NCI-H1694 treated with DMSO at 0.1 percent for 48 hours (cell line): ENCODE data around the gene SIAH3.
A peak's percentile ranks its signal among the peaks of the same experiment; 100 is the strongest.
"Not testable (repeated sequence)": the region's sequence is repeated elsewhere in the genome, so short reads cannot be mapped to it uniquely, and the experiment has no call there.

Source experiments
- DNase-seq: peaks from one replicate; lab custom pipeline; 2025; lab: John Stamatoyannopoulos, UW

The SIAH3 gene

DNA sequence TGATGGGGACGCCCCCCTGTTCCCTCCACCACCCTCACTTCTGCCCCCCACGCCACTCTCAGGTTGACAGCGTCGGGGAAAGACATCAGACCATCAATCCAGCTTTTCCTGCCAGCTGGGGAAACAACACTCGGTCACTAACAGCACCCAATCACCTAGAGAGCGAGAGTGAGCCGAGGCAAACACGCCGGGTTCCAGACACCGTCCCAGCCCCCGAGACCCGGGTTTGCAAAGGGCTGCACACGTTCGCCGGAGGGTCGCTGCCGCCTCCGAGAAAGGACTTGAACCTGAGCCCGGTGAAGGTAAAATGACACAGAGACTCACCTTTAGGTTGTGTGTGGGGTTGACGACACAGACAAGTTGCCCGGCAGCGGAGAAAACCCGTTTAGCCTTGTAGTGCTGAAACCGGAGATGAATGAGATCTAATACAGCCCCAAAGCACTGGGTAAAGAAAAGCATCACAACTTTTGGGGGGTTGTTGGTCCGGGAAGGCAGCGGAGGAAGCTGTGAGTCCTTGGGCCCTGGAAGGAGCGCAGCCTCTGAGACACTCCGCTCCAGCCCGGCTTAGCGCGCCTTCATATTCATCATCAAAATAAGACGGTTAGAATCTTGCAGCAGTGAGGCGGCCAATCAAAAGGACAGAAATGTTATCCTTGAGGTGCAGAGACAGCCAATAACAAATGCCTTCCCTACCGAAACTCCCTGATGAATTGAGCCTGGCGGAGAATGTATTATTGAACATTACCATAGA lies at the start of gene SIAH3:
SIAH3 (minus strand) TSS at position 583 of the 751 bp plus-strand sequence; CDS start at position 459, 124 bp downstream.
- no peak for DNase-seq

GRCh38 chr13:45899406-45899805 lies 47.9 kb upstream of the SIAH3 start:
- DNase-seq: no peak

GRCh38 chr13:45897562-45897961 lies 46.0 kb upstream of the SIAH3 start:
- no peak for DNase-seq

- DNase-seq: no peak
Measured at GRCh38 chr13:45896285-45896684, 44.7 kb upstream of the SIAH3 start.

DNA sequence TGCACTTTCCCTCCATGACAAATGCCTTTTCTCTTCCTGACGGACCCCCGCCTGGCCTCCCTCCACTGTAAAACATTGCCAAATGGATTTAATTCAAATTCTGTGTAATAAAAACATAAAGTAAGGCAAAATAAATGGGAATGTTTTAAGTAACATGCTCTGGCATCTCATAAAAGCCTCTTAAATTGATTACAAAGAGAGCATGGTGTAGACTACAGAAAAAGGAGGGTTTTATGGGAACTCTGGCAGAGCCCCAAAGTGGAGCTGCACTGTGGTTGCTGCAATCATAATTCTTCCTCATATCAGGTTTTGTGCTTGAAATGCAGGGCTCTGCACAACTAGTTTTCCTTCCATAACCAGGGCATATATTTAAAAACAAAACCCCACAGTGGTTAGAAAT lies 44.3 kb upstream of the SIAH3 start:
- no peak for DNase-seq

DNA sequence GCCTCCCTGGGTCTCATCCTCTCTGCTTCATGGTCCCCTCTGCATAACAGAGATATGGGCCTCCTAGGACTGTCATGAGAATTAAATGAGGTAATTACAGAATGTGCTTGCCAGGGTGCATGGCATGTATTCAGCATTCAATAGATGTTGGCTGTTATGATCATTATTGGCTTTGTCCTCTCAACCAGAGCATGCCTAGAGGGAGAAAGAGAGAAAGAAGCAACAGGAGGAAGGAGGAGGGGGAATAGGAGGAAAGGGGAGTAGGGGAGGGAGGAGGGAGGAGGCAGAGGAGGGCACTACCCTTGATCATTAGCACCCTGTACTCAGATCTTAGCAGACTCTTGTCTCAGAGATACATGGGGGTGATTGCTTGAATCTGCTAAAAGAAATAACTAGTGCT lies 41.0 kb upstream of the SIAH3 start:
- no peak for DNase-seq

DNA sequence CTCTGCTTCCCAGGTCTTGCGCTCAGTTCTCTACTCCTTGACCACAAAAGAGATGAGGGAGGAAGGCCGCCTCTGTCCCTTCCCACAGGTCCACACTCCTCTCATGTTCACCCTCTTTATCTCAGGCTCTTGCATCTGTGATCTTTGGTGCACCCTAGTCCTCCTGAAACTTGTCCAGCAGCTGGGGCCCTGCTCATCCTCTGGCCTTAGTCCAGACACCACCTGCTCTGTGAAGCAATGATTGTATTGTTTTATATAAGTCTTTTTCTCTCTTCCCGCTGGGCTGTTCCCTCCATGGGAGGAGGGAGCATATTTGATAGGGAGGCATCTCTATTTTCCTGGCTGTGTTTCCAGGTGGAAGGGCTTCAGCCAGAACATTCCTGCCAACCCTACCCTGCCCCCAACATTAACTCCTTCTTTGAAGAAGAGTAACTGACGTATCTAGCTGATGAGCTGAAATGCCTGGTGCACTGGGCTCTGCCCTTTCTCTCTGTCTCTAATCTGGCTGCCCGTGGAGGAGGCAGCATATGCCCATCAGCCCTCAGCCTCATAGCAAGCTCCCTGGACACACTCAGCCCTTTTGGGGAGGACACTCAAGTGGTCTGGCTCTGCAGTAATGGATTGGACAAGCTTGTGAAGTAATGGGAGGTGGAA lies 38.2 kb upstream of the SIAH3 start:
- DNase-seq: no peak

DNA sequence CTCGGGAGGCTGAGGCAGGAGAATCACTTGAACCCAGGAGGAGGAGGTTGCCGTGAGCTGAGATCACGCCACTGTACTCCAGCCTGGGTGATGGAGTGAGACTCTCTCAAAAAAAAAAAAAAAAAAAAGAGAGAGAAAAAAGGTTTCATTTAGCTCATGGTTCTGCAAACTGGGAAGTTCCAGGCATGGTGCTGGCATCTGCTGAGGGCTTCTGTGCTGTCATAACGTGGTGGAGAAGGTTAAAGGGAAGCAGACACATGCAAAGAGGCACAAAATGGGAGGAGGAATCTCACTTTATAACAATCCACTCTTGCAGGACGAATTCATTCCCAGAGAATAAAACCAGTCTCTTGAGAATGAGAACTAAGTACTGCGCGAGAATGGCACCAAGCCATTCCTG lies 34.9 kb upstream of the SIAH3 start:
- DNase-seq: no peak

DNA sequence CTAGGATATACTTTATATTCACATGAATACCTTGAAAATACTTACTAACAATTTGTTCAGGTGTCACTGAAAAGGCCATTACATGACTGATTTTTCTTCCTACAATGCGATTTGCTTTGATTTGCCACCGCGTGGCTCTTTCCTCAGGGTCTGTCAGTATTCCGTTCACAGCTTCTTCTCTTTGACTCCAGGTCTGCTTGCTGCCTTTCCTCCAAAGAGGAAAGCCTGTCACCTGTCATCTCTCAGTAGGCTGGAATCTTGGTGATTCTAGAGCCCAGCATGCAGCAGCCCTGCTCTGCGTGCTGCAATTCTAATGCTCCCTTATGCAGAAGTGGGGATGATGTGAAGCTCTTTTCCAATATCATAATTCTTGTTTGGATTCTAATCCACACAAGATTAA lies 33.6 kb upstream of the SIAH3 start:
- DNase-seq: no peak

DNA sequence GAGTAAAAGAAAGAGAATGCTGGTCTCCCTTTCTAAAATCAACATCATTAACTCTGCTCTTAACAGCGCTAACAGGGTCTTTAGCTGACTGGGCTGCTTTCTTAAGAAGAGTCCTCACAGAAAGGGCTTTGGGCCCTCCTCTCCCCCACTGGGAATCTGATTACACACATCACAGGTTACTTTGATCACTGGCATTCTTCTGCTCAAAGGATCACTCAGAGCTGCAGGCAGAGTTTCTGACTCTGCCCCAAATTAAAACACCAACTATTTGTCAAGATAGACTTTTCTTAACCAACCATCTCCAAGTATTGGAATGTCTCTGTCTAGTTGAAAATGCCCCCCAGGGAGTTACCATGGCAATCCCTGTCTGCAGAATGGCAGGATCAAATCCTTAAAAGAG lies 31.1 kb upstream of the SIAH3 start:
- no peak for DNase-seq

DNA sequence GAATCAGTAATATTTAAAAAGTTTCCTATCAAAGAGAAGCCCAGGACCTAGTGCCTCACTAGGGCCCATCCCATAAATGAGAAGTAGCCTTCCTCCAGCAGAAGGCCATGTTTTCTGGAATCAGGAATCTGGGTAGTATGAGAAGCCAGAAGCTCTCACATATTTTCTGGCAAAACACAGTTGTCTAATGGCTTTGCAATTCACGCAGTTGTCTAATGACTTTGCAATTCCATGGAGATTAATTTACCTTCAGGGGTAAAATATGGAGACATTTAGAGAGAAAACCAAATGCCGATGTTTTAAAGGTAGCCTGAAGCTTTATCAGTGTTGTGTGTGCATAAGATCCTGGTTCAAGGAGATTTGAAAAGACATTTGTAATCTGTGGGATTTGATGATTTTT lies 29.8 kb upstream of the SIAH3 start:
- no peak for DNase-seq

DNA sequence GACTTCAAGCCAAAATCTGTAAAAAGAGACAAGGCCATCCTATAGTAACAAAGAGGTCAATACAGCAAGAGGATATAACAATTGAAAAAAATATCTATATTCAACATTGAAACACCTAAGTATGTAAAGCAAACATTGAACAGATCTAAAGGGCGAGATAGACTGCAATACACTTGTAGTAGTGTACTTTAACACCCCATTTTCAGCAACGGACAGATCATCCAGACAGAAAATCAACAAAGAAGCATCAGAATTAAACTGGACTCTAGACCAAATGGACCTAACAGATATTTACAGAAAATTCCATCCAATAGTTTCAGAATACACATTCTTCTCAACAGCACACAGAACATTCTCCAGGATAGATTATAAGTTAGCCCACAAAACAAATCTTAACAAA lies 28.7 kb upstream of the SIAH3 start:
- no peak for DNase-seq

- DNase-seq: no peak
Measured at GRCh38 chr13:45879666-45880065, 28.1 kb upstream of the SIAH3 start.

GRCh38 chr13:45878966-45879365 lies 27.4 kb upstream of the SIAH3 start:
- DNase-seq: no peak

DNA sequence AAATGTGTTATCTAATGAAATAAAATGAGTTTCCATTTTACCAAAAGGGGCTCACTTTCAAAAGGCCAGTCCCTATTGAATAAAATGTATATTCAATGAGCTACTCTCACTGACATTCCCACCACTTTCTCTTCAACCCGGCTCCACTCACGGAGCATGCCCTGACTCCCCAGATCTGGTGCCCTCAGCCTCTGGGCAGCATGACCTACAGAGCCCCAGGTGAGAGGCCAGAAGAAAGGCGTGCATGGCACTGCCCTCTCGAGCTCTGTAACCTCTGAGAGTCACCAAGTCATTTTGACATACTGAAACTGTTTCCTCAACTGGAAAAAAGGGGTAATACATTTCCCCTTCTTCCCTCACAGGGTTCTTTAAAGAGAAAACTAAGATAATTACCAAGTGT lies 25.2 kb upstream of the SIAH3 start:
- no peak for DNase-seq

- DNase-seq: no peak
Measured at GRCh38 chr13:45875951-45876350, 24.4 kb upstream of the SIAH3 start.

- no peak for DNase-seq
Measured at GRCh38 chr13:45873491-45874325, 22.2 kb upstream of the SIAH3 start.

- peak; percentile 67 for DNase-seq
Measured at GRCh38 chr13:45872566-45872965, 21.0 kb upstream of the SIAH3 start.

DNA sequence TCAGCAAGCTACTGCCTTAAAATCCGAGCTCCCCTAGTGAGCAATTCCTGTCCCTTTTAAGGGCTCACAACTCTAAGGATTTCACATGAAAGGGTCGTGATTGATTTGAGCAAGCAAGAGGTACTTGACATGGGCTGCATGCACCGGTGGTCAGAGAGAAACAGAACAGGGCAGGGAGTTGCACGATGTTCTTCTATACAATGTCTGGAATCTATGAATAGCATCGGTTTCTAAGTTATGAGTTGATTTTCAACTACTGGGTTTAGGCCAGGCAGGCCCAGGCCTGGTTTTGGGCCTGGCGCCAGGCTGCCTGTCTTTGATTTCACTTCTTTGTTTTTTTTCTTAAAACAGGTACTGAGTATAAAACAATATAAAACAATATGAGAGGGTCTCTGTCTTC lies 19.6 kb upstream of the SIAH3 start:
- DNase-seq: not testable (repeated sequence)

GRCh38 chr13:45870232-45870631 lies 18.7 kb upstream of the SIAH3 start:
- DNase-seq: no peak

DNA sequence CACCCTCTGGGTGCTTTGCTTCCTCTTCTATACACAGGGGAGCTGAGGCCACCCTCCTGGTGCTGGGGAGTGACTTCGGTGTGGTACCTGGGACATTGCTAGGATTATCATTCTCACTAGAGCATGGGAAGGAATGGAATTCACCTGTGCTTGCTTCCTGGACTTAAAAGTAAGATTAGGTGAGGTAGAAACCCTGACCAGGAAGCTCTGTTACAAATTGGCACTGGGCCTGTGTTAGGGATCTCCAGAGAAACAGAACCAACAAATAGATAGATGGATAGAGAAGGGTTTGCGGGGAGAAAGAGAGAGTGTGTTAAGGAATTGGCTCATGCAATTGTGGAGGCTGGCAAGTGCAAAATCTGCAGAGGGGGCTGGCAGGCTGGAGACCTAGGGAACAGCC lies 13.9 kb upstream of the SIAH3 start:
- DNase-seq: no peak

GRCh38 chr13:45863709-45864590 lies 12.4 kb upstream of the SIAH3 start:
- DNase-seq: peak; percentile 56
